HL-60 (cell line): ENCODE data around the gene SLC35F6.
"Not testable (repeated sequence)": the region's sequence is repeated elsewhere in the genome, so short reads cannot be mapped to it uniquely, and the experiment has no call there.

ENCODE experiments used
- DNase-seq, 2 experiments: peaks; one replicate each; pipeline ENCODE4 v3.0.0-alpha.2; 2010 to 2020; ENCODE audit warnings: low read depth in 1 of 2, low spot score in 1 of 2
- H3K27ac ChIP-seq: fragments of 250-450 bp; sonication (Bioruptor Pico); replicated peaks from 2 replicates; pipeline ENCODE4 v1.5.1; 2020; ENCODE audit warnings: mild to moderate bottlenecking, moderate library complexity
- H3K27me3 ChIP-seq: fragments of 250-450 bp; sonication (Bioruptor Pico); 2 replicates; pipeline ENCODE4 v1.5.1; 2021; ENCODE audit warnings: mild to moderate bottlenecking, moderate library complexity; ENCODE audit not compliant: insufficient read depth, poor library complexity, severe bottlenecking
- H3K4me3 ChIP-seq: replicated peaks from 2 replicates; pipeline ENCODE4 v1.5.1; 2011; ENCODE audit warnings: mild to moderate bottlenecking, control low read depth, low read length; ENCODE audit not compliant: insufficient read depth
- CTCF ChIP-seq: IDR thresholded peaks from one replicate; pipeline ENCODE4 v1.5.1; 2011; ENCODE audit warnings: low read length, control low read depth, inconsistent platforms; ENCODE audit not compliant: insufficient read depth
- GABPA ChIP-seq: IDR thresholded peaks from 2 replicates; pipeline ENCODE4 v1.6.1; 2012; ENCODE audit warnings: low read depth
- POLR2AphosphoS5 ChIP-seq: IDR thresholded peaks from 2 replicates; pipeline ENCODE4 v1.6.1; 2012; ENCODE audit warnings: low read depth
- REST ChIP-seq: IDR thresholded peaks from 2 replicates; pipeline ENCODE4 v1.6.1; 2012; ENCODE audit warnings: low read depth; ENCODE audit not compliant: insufficient replicate concordance
- SPI1 ChIP-seq: IDR thresholded peaks from 2 replicates; pipeline ENCODE4 v1.6.1; 2012; ENCODE audit warnings: low read depth, mild to moderate bottlenecking, borderline replicate concordance

SLC35F6 gene

GRCh38 chr2:26786207-26787028 is 22.3 kb downstream of the SLC35F6 start:
- peak in 1 of 2 experiments; percentile 29 for DNase-seq

DNA sequence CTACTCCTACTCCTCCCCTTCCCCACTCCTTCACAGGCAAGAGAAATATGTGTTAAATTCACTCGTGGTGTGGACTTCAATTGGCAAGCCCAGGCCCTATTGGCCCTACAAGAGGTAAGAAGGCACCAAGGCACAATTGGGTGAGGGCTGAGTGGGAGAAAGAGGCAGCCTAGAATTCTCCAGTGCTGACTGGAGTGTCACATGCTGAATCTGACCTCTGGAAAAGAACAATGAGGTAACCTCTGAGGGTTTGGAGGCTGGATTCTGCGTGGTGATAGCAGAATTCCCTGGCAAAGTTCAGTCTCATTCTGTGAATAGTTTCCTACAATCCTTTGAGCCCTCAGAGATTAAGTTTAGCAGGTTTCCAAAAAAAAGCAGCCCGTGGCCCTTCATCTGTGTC is 28.6 kb downstream of the SLC35F6 start:
- TF ChIP-seq GABPA = no peak
- no peak for TF ChIP-seq REST
- no peak for TF ChIP-seq CTCF
- TF ChIP-seq SPI1 = no peak
- no peak for TF ChIP-seq POLR2AphosphoS5
- DNase-seq = no peak
- no peak overlapping the region for H3K4me3 ChIP-seq
- H3K27ac ChIP-seq = no peak overlapping the region
- no peaks in the 10 kb centered on the region for H3K27me3 ChIP-seq

More at GRCh38 chr2:26786207-26787028, 22.3 kb downstream of the SLC35F6 start:
- Histone ChIP-seq H3K27me3 (no peaks in the 10 kb centered on the region), H3K27ac (peak overlapping the region; percentile 73), H3K4me3 (peak overlapping the region; percentile 86)
- TF ChIP-seq CTCF (no peak), SPI1 (peak; percentile 27; the same call in 1 of the 2 replicates)

- no peak for TF ChIP-seq SPI1
- no peak for TF ChIP-seq GABPA
- TF ChIP-seq CTCF = no peak
- no peak for TF ChIP-seq REST
- no peak for TF ChIP-seq POLR2AphosphoS5
- no peak overlapping the region for H3K27ac ChIP-seq
- H3K4me3 ChIP-seq = no peak overlapping the region
- no peaks in the 10 kb centered on the region for H3K27me3 ChIP-seq
- no peak for DNase-seq
These were observed 29.4 kb downstream of the SLC35F6 start for GRCh38 chr2:26793518-26793917.

DNA sequence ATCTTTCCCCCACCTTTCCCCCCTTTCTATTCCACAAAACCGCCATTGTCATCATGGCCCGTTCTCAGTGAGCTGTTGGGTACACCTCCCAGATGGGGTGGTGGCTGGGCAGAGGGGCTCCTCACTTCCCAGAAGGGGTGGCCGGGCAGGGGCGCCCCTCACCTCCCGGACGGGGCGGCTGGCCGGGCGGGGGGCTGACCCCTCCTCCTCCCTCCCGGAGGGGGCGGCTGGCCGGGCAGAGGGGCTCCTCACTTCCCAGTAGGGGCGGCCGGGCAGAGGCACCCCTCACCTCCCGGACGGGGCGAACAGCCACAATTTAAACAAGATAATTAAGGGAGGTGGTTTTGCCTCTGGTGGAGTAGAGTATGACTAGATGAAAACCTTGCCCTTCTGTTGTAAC is 31.1 kb downstream of the SLC35F6 start:
- H3K27me3 ChIP-seq, DNase-seq, H3K27ac ChIP-seq, H3K4me3 ChIP-seq: not testable (repeated sequence)
